Activated CD8-positive, alpha-beta memory T cell treated with anti-CD3 and anti-CD28 coated beads for 24 hours (primary cell): ENCODE measurements around the gene HTR3A.

ENCODE experiments used
- DNase-seq: peaks from one replicate; pipeline ENCODE4 v3.0.0-alpha.2; 2020

Gene HTR3A

GRCh38 chr11:114025329-114025907, 50.5 kb downstream of the HTR3A start:
- no peak for DNase-seq

DNA sequence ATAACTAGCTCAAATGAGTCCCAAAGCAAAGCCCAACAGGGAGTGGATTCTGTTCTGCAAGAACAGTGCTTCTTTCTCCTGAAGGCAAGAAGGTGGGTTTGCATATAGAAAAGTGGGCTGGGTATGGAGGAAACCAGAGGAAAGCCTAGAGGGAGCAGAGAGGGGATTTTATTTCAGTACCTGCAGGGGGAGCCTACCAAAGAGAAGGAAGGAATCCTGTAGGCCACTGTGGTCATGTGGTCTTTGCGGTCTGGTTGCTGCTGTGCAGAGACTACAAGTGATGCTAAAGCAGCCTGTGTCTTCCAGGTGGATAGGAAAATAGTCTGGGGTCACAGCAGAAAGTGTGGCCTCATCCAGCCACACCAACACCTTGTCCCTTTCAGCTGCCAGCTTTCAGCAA, 51.4 kb downstream of the HTR3A start:
- no peak for DNase-seq

- no peak for DNase-seq
Observed at GRCh38 chr11:114027391-114027790, 52.5 kb downstream of the HTR3A start.

DNA sequence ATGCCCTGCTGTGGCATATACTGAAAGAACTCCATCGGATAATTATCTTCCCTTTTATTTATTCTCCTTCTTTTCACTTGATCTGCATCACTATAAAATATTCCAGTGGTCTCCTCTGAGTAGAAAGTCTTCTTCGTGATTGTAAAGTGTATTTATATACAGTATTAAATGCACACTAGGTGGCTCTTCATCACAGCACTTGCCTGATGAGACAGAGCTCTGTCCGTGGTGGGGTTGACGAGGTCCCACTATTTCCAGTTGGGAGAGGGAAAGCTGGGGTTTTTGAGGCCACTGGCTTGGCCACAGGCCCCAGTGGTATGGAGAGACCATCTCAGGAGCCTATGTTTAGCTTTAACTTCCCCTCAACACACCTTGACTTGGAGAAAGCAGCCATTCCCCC, 53.0 kb downstream of the HTR3A start:
- no peak for DNase-seq

GRCh38 chr11:114031246-114031966, 56.5 kb downstream of the HTR3A start:
- DNase-seq = no peak

- DNase-seq = no peak
Observed at GRCh38 chr11:114031967-114032320, 57.0 kb downstream of the HTR3A start.

DNA sequence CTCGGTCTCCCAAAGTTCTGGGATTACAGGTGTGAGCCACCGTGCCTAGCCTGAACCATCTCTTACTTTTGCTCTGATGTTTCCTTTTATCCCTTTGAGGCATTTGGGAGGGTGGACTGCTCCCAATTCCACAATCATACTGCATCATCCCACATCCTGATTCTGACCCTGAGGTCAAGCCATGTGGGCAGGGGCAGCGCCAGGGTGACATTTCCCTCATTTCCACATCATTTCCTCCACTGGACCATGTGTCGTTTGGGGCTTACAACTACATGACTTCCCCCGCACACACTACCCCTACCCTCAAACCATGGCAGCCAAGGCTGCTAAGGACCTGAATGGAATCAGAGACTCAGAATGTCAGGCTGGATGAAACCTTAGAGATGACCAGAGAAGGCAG, 58.2 kb downstream of the HTR3A start:
- no peak for DNase-seq

GRCh38 chr11:114033572-114033971, 58.7 kb downstream of the HTR3A start:
- no peak for DNase-seq

DNA sequence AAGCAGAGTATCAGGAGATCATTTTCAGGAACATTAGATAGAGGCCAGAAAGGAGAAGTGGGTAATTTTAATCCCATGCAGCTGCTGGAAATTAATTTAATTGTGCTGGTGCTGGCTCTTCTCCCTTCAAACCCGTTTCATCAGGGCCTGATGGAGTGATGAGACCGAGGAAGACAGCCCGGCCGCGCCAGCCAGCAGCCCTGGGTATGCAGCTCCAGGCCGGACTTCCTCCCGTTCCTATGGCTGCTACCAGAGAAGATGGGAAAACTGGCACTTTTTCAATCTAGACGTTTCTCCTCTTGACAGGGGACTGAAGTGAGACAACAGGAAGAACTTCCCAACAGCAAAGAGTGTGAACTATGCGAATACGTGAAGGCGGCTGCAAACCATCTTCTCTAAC, 60.0 kb downstream of the HTR3A start:
- no peak for DNase-seq

DNA sequence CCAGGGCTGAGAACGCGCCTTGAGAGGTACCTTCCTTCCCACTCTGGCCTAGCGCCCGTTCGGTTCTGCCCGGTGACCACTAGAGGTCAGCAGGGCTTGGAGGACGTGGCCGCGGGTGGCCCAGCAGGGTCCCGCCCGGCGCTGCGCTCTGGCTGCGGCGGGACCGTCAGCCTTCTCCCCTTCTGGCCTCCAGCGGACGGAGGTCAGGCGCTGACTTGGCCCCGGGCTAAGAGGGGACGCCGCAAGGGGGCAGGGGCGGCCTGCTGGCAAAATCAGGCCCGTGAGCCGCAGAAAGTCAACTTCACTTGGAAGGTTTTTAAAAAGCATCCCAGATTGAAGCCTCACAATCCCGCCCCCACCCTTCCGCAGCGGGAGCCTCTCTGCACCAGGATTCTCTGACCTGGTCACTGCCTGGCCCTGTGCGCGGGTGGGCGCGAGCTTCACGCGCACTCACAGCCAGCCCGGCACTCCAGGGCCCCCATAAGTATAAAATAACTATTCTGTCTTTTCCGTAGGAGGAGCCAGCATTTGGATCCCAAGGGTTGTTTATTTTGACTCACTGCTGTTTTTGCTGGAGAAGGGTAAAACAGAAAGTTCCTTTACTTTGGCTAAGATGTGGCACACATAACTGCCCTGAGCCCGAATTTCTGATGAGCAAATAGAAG, 61.4 kb downstream of the HTR3A start:
- DNase-seq = peak; percentile 80

DNA sequence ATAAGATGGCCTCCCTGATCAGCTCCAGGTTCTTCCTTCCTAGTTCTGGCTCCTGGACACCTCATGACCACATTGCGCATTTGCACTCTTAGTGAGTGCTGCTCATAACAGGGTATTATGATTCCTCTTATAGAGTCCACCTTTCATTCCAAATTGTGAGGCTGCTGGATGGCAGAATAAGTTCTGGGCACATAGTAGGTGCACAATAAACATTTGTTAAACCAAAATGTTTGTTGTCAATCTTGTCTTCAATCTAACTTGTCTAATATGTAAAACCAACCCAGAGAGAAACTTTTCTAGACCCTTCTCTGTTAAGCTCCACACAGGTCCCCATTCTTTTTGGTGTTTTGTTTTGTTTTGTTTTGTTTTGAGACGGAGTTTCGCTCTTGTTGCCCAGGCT, 62.0 kb downstream of the HTR3A start:
- DNase-seq = no peak

GRCh38 chr11:114039551-114039950, 64.6 kb downstream of the HTR3A start:
- no peak for DNase-seq
